ENCODE data around the gene GNPTG.

The GNPTG gene

DNA sequence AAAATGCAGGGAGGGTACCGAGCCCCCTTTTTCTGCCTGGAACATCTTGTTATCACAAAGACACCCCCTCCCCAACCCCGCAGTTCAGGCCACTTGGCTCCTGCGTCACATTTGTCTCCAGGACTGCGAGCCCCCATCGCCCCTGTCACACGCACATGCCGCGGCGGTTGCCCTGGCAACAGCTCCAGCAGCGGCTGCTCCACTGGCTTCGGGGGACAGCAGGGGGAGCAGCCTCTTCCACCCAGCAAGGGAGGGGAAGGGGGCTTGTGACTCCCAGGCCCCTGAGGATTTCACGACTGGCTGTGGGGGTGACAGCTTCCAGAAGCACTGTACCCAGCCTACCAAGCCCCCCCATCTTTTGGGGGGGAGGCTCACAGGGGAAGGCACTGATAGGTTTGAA lies 15.7 kb upstream of the GNPTG start:
- peaks cover 33% of the 10 kb centered on the region for H3K27me3 ChIP-seq (ENCODE audit: low read depth, low read length)
- H3K4me3 ChIP-seq (ENCODE audit: low read depth in 1 of 2, low read length in 2 of 2) = no peak overlapping the region
- no peaks in the 10 kb centered on the region for H3K36me3 ChIP-seq (ENCODE audit: control insufficient read depth in 1 of 2, insufficient read depth in 2 of 2, low read length in 2 of 2)
- H3K27ac ChIP-seq (ENCODE audit: low read length) = no peak overlapping the region
- H3K4me1 ChIP-seq (ENCODE audit: control insufficient read depth in 1 of 2, insufficient read depth in 2 of 2, low read length in 2 of 2) = peaks cover 0 to 29% of the 10 kb centered on the region in 2 donors
- no peaks in the 10 kb centered on the region for H3K9me3 ChIP-seq (ENCODE audit: control insufficient read depth in 1 of 2, low read length in 2 of 2)

DNA sequence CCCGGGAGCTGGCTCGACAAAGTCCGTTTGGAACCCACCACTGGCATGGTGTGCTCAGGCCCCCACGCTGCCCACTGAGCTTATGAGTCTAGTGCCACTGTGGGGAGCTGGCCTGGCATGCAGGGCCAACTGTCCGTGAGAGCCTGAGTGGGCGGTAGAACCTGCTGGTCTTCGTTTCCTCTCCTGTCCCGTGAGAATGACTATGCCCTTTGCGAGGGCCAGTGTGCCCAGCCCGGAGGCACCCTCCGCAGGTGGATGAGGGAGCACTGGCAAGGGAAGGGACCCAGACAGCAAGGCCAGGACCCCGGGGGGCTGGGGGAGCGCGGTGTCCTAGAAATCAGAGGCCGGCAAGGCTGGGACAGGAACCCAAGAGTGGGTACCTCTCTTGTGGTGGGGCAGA lies 15.1 kb upstream of the GNPTG start:
- Histone ChIP-seq H3K9me3 (ENCODE audit: control insufficient read depth in 1 of 2, low read length in 2 of 2) (no peaks in the 10 kb centered on the region), H3K27ac (ENCODE audit: low read length) (no peak overlapping the region), H3K4me1 (ENCODE audit: control insufficient read depth in 1 of 2, insufficient read depth in 2 of 2, low read length in 2 of 2) (peaks cover 0 to 28% of the 10 kb centered on the region in 2 donors), H3K36me3 (ENCODE audit: control insufficient read depth in 1 of 2, insufficient read depth in 2 of 2, low read length in 2 of 2) (no peaks in the 10 kb centered on the region), H3K27me3 (ENCODE audit: low read depth, low read length) (peaks cover 28% of the 10 kb centered on the region), H3K4me3 (ENCODE audit: low read depth in 1 of 2, low read length in 2 of 2) (no peak overlapping the region)

DNA sequence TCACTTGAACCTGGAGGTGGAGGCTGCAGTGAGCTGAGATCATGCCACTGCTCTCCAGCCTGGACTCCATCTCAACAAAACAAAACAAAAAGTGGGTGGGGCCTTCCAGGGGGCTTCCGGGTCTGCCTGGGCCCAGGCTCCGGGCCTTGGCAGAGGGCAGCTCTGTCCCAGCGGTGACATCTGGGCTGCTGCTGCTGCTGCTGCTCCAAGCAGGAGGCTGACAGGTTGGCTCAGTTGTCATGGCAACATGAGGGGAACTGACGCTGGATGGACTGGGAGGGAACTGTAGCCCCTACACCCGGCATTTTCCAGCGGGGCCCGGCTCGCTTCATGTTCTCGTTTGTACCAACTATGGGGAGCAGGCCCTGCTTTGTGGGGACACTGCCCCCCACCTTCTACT lies 14.2 kb upstream of the GNPTG start:
- H3K36me3 ChIP-seq (ENCODE audit: control insufficient read depth in 1 of 2, insufficient read depth in 2 of 2, low read length in 2 of 2) = no peaks in the 10 kb centered on the region
- H3K9me3 ChIP-seq (ENCODE audit: control insufficient read depth in 1 of 2, low read length in 2 of 2) = no peaks in the 10 kb centered on the region
- peaks cover 3 to 22% of the 10 kb centered on the region in 2 donors for H3K4me1 ChIP-seq (ENCODE audit: control insufficient read depth in 1 of 2, insufficient read depth in 2 of 2, low read length in 2 of 2)
- H3K27ac ChIP-seq (ENCODE audit: low read length) = no peak overlapping the region
- H3K27me3 ChIP-seq (ENCODE audit: low read depth, low read length) = peaks cover 20% of the 10 kb centered on the region
- no peak overlapping the region for H3K4me3 ChIP-seq (ENCODE audit: low read depth in 1 of 2, low read length in 2 of 2)

DNA sequence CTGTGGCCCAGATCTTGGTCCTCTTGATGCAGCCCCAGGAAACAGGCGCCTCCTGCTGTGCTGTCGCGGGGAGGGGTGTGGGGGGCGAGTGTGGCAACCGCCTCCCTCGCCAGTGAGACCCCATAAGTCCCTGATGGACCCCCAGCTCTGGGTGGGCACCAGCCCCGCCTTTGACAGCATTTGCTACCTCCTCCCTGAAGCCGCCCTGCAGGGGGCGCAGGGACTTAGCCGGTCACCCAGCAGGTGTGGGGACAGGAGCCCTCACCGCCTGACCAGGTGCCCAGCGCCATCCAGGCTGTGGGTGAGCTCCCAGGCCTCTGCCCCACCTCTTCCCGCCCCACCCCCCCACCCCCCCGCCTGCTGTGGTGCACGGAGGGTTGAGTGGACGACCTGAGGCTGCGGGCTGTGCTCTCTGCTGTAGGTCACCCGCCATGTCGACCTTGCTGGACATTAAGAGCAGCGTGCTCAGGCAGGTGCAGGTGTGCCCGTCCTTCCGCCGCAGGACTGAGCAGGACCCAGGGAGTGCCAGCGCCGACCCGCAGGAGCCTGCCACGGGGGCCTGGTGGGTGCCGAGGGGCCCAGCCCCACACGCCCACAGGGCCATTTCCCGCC lies 13.5 kb upstream of the GNPTG start:
- Histone ChIP-seq H3K4me3 (ENCODE audit: low read depth in 1 of 2, low read length in 2 of 2) (no peak overlapping the region), H3K27me3 (ENCODE audit: low read depth, low read length) (peaks cover 13% of the 10 kb centered on the region), H3K36me3 (ENCODE audit: control insufficient read depth in 1 of 2, insufficient read depth in 2 of 2, low read length in 2 of 2) (no peaks in the 10 kb centered on the region), H3K4me1 (ENCODE audit: control insufficient read depth in 1 of 2, insufficient read depth in 2 of 2, low read length in 2 of 2) (peaks cover 3 to 19% of the 10 kb centered on the region in 2 donors), H3K27ac (ENCODE audit: low read length) (no peak overlapping the region), H3K9me3 (ENCODE audit: control insufficient read depth in 1 of 2, low read length in 2 of 2) (no peaks in the 10 kb centered on the region)

DNA sequence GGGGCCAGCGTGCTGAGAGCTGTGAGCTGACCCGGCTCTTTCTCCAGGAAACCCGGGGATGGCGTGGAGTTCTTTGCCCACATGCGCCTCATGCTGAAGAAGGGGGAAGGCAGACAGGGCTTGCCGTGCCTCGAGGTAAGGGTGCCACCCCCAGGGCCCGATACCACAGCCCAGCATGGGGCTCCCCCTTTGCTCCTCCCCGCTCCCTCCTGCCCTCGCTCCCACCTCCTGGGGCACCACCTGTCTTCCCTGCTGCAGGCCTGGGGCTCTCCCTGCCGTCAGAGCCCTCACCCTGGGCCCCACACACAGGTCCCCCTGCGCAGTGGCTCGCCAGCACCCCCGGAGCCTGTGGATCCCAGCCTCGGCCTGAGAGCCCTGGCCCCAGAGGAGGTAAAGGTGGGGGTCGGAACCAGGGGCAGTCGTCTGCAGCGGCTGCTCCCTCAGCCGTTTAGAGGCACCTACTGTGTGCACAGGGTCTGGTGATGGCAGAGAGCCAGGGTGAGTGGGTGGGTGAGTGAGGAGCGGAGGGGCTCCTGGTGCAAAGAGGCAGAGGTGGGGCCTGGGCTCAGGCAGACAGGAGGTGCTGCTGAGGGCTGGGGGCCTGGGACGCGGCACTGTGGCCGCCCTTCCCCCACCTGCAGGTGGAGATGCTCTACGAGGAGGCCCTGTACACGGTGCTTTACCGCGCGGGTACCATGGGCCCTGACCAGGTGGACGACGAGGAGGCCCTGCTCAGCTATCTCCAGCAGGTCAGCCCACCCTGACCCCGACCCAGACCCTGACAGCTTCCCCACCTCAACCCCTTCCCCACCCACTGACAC lies 12.7 kb upstream of the GNPTG start:
- H3K9me3 ChIP-seq (ENCODE audit: control insufficient read depth in 1 of 2, low read length in 2 of 2) = no peaks in the 10 kb centered on the region
- peaks cover 3 to 10% of the 10 kb centered on the region in 2 donors for H3K4me1 ChIP-seq (ENCODE audit: control insufficient read depth in 1 of 2, insufficient read depth in 2 of 2, low read length in 2 of 2)
- H3K27ac ChIP-seq (ENCODE audit: low read length) = no peak overlapping the region
- H3K27me3 ChIP-seq (ENCODE audit: low read depth, low read length) = peaks cover 12% of the 10 kb centered on the region
- no peaks in the 10 kb centered on the region for H3K36me3 ChIP-seq (ENCODE audit: control insufficient read depth in 1 of 2, insufficient read depth in 2 of 2, low read length in 2 of 2)
- no peak overlapping the region for H3K4me3 ChIP-seq (ENCODE audit: low read depth in 1 of 2, low read length in 2 of 2)

DNA sequence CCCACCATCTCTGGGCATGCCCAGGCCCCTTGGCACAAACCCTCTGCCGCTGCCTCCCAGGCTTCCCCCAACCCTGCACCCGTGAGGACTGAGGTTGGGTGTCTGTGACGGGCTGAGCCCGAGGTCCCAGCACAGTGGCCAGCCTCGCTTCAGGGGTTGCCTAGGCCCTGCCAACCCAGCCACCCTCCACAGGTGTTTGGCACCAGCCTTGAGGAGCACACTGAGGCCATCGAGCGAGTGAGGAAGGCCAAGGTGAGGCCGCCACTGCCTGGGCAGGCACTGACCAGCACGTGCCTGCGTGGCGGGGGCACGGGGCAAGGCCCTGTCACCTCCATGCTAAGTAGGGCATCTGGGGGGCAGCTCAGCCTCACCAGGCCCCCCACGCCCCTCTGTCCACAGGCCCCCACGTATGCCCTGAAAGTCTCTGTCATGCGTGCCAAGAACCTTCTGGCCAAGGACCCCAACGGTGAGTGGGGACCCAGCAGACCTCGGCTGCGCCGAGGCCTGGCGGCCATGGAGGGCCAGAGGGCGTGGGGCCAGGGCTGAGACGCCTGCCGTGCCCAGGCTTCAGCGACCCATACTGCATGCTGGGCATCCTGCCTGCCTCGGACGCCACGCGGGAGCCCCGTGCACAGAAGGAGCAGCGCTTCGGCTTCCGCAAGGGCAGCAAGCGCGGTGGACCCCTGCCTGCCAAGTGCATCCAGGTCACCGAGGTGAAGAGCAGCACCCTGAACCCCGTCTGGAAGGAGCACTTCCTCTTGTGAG lies 10.8 kb upstream of the GNPTG start:
- Histone ChIP-seq H3K27ac (ENCODE audit: low read length) (no peak overlapping the region), H3K4me3 (ENCODE audit: low read depth in 1 of 2, low read length in 2 of 2) (no peak overlapping the region), H3K9me3 (ENCODE audit: control insufficient read depth in 1 of 2, low read length in 2 of 2) (no peaks in the 10 kb centered on the region)

DNA sequence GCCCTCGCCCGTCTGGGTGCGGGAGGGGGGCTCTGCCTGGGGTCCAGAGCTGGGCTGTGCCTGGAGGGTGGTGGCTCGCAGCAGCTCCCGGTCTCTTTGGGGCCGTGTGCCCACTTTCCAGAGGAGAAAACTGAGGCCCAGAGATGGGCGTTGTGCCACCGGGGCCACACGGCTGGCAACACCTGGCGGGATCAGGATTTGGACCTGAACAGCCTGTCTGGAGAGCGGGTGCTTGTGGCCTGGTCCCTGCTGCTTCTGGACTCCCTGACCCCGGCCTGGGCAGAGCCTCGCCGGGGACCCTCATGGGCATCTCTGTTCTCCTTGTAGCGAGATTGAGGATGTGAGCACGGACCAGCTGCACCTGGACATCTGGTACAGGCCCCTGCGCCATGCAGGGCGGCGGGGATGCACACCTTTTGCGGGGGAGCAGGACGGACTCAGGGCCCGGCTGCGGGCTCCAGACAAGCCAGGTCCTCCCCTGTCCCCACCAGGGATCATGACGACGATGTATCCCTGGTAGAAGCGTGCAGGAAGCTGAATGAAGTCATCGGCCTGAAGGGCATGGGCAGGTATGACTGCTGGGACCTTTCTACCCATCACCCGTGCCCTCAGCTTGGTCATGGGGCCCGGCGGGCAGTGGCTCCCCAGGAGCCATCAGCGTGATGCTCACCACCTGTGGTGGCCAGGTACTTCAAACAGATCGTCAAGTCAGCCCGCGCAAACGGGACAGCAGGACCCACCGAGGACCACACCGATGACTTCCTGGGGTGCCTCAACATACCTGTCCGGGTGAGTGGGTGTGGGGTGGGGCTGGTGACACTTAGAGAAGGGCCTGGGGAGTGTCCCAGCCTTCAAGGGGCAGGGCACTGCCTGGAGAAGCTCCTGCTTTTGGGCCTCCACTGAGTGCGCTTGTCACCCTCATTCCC lies 10.0 kb upstream of the GNPTG start:
- Histone ChIP-seq H3K36me3 (ENCODE audit: control insufficient read depth in 1 of 2, insufficient read depth in 2 of 2, low read length in 2 of 2) (no peaks in the 10 kb centered on the region), H3K9me3 (ENCODE audit: control insufficient read depth in 1 of 2, low read length in 2 of 2) (no peaks in the 10 kb centered on the region), H3K27ac (ENCODE audit: low read length) (no peak overlapping the region), H3K4me3 (ENCODE audit: low read depth in 1 of 2, low read length in 2 of 2) (no peak overlapping the region), H3K4me1 (ENCODE audit: control insufficient read depth in 1 of 2, insufficient read depth in 2 of 2, low read length in 2 of 2) (peaks cover 3 to 7% of the 10 kb centered on the region in 2 donors), H3K27me3 (ENCODE audit: low read depth, low read length) (no peaks in the 10 kb centered on the region)

More for the DNA sequence above, 10.8 kb upstream of the GNPTG start:
- Histone ChIP-seq H3K4me1 (ENCODE audit: control insufficient read depth in 1 of 2, insufficient read depth in 2 of 2, low read length in 2 of 2) (peaks cover 3 to 7% of the 10 kb centered on the region in 2 donors), H3K36me3 (ENCODE audit: control insufficient read depth in 1 of 2, insufficient read depth in 2 of 2, low read length in 2 of 2) (no peaks in the 10 kb centered on the region), H3K27me3 (ENCODE audit: low read depth, low read length) (no peaks in the 10 kb centered on the region)

DNA sequence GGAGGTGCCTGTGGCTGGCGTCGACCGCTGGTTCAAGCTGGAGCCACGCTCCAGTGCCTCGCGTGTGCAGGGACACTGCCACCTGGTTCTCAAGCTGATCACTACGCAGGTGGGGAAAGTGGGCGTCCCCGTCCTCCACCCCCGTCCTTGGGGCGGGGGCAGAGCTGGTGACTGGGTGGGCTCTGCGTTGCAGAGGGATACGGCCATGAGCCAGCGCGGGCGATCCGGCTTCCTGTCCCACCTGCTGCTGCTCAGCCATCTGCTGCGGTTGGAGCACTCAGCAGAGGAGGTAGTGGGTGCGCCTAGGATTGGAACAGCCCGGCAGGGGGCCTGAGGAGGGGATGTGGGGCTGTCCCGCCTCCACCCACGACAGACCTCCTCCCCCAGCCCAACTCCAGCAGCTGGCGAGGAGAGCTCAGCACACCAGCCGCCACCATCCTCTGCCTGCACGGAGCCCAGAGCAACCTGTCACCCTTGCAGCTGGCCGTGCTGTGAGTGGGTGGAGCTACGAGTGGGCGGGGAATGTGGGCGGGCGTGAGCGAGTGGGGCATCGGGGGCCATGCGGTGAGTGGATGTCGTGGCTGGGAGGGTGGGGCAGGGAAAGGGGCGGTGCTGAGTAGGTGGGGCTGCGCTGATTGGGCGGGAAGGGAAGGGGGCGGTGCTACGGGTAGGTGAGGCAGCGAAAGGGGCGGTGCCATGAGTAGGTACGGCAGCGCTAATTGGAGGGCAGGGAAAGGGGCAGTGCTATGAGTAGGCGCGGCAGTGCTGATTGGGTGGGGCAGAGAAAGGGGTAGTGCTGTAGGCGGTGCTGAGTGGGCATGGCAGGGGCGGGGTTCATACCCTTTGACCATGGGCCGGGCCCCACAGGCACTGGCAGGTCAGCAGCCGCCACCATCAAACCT lies 9.0 kb upstream of the GNPTG start:
- Histone ChIP-seq H3K4me3 (ENCODE audit: low read depth in 1 of 2, low read length in 2 of 2) (peak overlapping the region; percentile 21 to 34), H3K27ac (ENCODE audit: low read length) (no peak overlapping the region), H3K9me3 (ENCODE audit: control insufficient read depth in 1 of 2, low read length in 2 of 2) (no peaks in the 10 kb centered on the region), H3K4me1 (ENCODE audit: control insufficient read depth in 1 of 2, insufficient read depth in 2 of 2, low read length in 2 of 2) (peaks cover 3 to 7% of the 10 kb centered on the region in 2 donors), H3K27me3 (ENCODE audit: low read depth, low read length) (no peaks in the 10 kb centered on the region), H3K36me3 (ENCODE audit: control insufficient read depth in 1 of 2, insufficient read depth in 2 of 2, low read length in 2 of 2) (peaks cover 0 to 2% of the 10 kb centered on the region in 2 donors)

DNA sequence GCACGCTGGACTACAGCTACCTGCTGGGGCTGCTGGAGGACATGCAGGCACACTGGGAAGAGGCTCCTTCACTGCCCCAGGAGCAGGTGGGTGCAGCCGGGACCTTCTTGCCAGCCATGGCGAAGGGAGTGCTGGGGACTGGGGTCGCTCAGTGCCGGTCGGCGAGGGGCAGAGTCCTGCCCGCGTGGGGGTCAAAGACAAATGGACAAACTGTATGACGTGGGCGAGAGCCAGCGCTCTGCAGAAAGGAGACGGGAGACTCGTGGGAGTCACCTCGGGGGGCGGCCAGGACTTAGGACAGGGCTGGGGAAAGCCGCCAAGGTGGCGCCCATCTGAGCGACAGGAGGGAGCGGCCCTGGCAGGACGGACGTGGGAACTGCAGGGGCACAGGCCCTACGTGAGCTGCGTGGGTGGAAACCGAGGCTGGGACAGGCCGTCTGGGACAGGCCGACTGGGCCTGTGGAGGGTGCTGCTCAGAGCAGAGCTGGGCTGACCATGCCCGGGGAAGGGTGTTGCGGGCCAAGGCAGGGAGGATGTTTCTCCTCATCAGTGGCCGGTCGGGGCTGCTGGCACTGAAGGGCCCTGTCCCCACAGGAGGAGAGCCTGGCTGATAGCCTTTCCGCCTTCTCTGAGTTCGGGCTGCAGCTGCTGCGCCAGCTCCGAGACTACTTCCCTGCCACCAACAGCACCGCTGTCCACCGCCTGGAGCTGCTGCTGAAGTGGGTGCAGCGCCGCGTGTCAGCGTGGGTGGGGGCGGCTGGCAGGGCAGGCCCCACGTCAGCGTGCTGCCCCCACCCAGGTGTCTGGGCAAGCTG lies 8.1 kb upstream of the GNPTG start:
- Histone ChIP-seq H3K27me3 (ENCODE audit: low read depth, low read length) (no peaks in the 10 kb centered on the region), H3K4me3 (ENCODE audit: low read depth in 1 of 2, low read length in 2 of 2) (peak overlapping the region; percentile 21), H3K9me3 (ENCODE audit: control insufficient read depth in 1 of 2, low read length in 2 of 2) (no peaks in the 10 kb centered on the region), H3K36me3 (ENCODE audit: control insufficient read depth in 1 of 2, insufficient read depth in 2 of 2, low read length in 2 of 2) (peaks cover 0 to 11% of the 10 kb centered on the region in 2 donors), H3K27ac (ENCODE audit: low read length) (no peak overlapping the region), H3K4me1 (ENCODE audit: control insufficient read depth in 1 of 2, insufficient read depth in 2 of 2, low read length in 2 of 2) (peaks cover 3 to 7% of the 10 kb centered on the region in 2 donors)

Measured in muscle layer of duodenum (tissue), 2 donors.